ENCODE measurements around the gene MRPS6. TPM values are rescaled to one million over a fixed set of nuclear protein-coding genes. Genes with fewer than 3 reads are reported as not detected.

Gene MRPS6
- total and polyA plus RNA-seq, 2 experiments from 2014 or later = 13.7 to 83.9 TPM

DNA sequence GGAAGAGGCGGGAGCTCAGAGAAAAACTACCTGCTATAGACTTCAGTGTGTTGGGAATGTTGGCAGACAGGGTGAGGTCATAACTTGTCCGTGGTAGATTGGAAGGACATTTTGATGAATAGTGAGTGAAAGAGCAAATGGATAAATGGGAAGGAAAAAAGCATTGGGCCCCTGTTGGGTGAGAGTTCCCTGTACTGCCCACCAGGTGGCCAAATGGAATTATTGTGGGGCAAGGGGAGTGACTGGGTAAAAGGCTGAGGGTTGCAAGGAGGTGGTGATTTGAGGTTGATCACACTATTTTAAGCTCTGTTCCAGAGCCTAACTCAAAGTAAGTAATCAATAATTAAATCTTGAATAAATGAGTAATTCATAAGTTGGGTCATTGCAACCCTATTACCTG lies 60.4 kb downstream of the MRPS6 start:
- peaks cover 78% of the 10 kb centered on the region for H3K79me2 ChIP-seq (ENCODE audit: insufficient read depth)
- H3K9ac ChIP-seq = no peak overlapping the region
- H3F3A ChIP-seq (ENCODE audit: insufficient read depth) = peaks cover 34% of the 10 kb centered on the region
- no peak for TF ChIP-seq EZH2phosphoT487 (IDR thresholded peaks at IDR 0.05; ENCODE audit: insufficient read depth, low read depth)
- TF ChIP-seq EZH2 (IDR thresholded peaks at IDR 0.05; ENCODE audit: insufficient read depth, poor library complexity, severe bottlenecking) = no peak
- H3K36me3 ChIP-seq (ENCODE audit: low read depth) = no peaks in the 10 kb centered on the region
- no peaks in the 10 kb centered on the region for H3K9me3 ChIP-seq (ENCODE audit: low read depth)
- 97 to 100% methylated on average over 2 of the region's 2 CpGs for WGBS, 2 experiments (ENCODE audit: low coverage in 1 of 2, low lambda C conversion rate in 2 of 2, missing lambda C conversion rate in 2 of 2)
- H3K4me3 ChIP-seq = no peak overlapping the region
- H3K27me3 ChIP-seq (replicated peaks; ENCODE audit: insufficient read depth) = no peaks in the 10 kb centered on the region
- no peaks in the 10 kb centered on the region for H4K20me1 ChIP-seq (ENCODE audit: insufficient read depth)
- H3K4me2 ChIP-seq (ENCODE audit: unreplicated experiment) = no peak overlapping the region
- DNase-seq = no peak
- H3K9me2 ChIP-seq (ENCODE audit: insufficient read depth) = no peaks in the 10 kb centered on the region
- in situ Hi-C loops (cut with MboI) = no loop called here
- peaks cover 23% of the 10 kb centered on the region for H3K4me1 ChIP-seq (ENCODE audit: insufficient read depth)
- H2AFZ ChIP-seq = no peak overlapping the region
- H3K27ac ChIP-seq = no peak overlapping the region

DNA sequence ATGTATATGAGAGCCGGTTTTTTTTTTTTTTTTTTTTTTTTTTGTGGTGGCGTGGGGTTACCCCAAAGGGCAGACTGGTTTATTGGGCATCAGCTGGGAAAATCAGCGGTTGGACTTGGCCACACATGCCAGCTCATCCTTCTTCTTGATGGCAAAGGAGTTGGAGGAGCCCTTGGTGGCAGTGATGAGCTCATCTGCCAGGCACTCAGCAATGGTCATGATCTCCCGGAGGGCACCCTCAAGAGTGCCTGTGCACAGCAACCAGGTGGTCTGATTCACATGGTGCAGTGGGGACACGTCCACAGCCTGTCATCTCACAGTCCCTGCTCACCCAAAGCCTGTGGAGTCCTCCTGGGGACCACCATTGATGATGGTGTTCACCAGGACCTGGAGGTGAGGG lies 62.0 kb downstream of the MRPS6 start:
- Histone ChIP-seq H3K36me3 (ENCODE audit: low read depth) (no peaks in the 10 kb centered on the region), H2AFZ (no peak overlapping the region), H3K79me2 (ENCODE audit: insufficient read depth) (peaks cover 88% of the 10 kb centered on the region), H3K27ac (no peak overlapping the region), H3K9ac (no peak overlapping the region), H3K4me3 (no peak overlapping the region), H3K9me3 (ENCODE audit: low read depth) (no peaks in the 10 kb centered on the region), H3F3A (ENCODE audit: insufficient read depth) (peaks cover 19% of the 10 kb centered on the region), H3K4me1 (ENCODE audit: insufficient read depth) (peaks cover 8% of the 10 kb centered on the region), H3K4me2 (ENCODE audit: unreplicated experiment) (no peak overlapping the region), H4K20me1 (ENCODE audit: insufficient read depth) (no peaks in the 10 kb centered on the region), H3K27me3 (replicated peaks; ENCODE audit: insufficient read depth) (no peaks in the 10 kb centered on the region), H3K9me2 (ENCODE audit: insufficient read depth) (no peaks in the 10 kb centered on the region)
- no peak for DNase-seq
- 81 to 95% methylated on average over 5 of the region's 5 CpGs for WGBS, 2 experiments (ENCODE audit: low coverage in 1 of 2, low lambda C conversion rate in 2 of 2, missing lambda C conversion rate in 2 of 2)
- TF ChIP-seq EZH2 (IDR thresholded peaks at IDR 0.05; ENCODE audit: insufficient read depth, poor library complexity, severe bottlenecking) = no peak
- TF ChIP-seq EZH2phosphoT487 (IDR thresholded peaks at IDR 0.05; ENCODE audit: insufficient read depth, low read depth) = no peak
- in situ Hi-C loops (cut with MboI) = no loop called here

DNA sequence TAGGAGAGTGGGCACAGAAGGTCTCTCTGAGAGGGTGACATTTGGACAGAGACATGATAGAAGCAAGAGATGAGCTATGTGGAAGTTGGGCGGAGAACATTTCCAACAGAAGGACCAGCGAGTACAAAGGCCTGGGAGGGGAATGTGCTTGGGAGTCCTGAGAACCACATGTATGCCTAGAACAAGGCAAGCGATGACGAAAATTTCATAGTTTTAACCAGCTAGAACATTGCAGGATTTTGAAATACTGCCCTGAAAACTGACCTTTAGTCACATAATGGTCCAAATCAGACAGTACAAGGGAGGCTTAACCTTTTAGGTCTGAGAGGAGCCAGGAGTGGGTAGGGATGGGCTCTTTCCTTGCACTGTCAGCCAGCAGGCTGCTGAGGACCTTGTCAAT lies 68.0 kb downstream of the MRPS6 start:
- Histone ChIP-seq H3K4me2 (ENCODE audit: unreplicated experiment) (no peak overlapping the region), H3K4me3 (no peak overlapping the region), H3K9me2 (ENCODE audit: insufficient read depth) (no peaks in the 10 kb centered on the region), H3K27me3 (replicated peaks; ENCODE audit: insufficient read depth) (no peaks in the 10 kb centered on the region), H3K79me2 (ENCODE audit: insufficient read depth) (peaks cover 53% of the 10 kb centered on the region), H3K27ac (no peak overlapping the region), H3K9me3 (ENCODE audit: low read depth) (no peaks in the 10 kb centered on the region), H3K9ac (no peak overlapping the region), H3K4me1 (ENCODE audit: insufficient read depth) (no peaks in the 10 kb centered on the region), H3K36me3 (ENCODE audit: low read depth) (peaks cover 5% of the 10 kb centered on the region; the same call in 1 of the 2 replicates), H4K20me1 (ENCODE audit: insufficient read depth) (no peaks in the 10 kb centered on the region), H2AFZ (no peak overlapping the region), H3F3A (ENCODE audit: insufficient read depth) (no peaks in the 10 kb centered on the region)
- TF ChIP-seq EZH2phosphoT487 (IDR thresholded peaks at IDR 0.05; ENCODE audit: insufficient read depth, low read depth) (no peak), EZH2 (IDR thresholded peaks at IDR 0.05; ENCODE audit: insufficient read depth, poor library complexity, severe bottlenecking) (no peak)
- in situ Hi-C loops (cut with MboI) = no loop called here
- DNase-seq = no peak
- WGBS, 2 experiments (ENCODE audit: low coverage in 1 of 2, low lambda C conversion rate in 2 of 2, missing lambda C conversion rate in 2 of 2) = 84 to 90% methylated on average over 4 of the region's 4 CpGs

DNA sequence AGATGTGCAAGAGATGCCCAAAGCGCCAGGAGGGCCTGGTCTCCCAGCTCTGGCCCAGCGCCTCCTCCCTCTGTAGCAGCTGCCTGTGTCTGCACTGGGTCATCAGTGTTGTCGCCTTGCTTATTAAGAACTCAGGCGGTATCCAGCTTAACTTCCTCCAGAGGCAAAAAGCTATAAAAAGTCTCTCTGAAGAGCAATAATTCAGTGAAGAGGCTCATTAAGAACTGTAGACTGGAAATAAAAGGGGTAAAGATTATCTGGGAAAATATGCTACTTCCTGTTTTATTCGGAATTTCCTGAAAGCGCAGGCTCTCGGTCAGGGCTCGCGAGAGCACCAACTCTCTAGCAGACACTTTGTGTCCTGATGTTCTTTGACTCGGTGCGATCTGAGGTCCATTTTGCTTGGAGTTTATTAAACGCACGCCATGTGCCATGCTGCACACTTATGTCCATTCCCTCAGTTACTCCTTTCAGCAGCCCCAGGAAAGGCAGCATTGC lies 70.4 kb downstream of the MRPS6 start:
- no peaks in the 10 kb centered on the region for H3K4me1 ChIP-seq (ENCODE audit: insufficient read depth)
- WGBS, 2 experiments (ENCODE audit: low coverage in 1 of 2, low lambda C conversion rate in 2 of 2, missing lambda C conversion rate in 2 of 2) = 89 to 93% methylated on average over 13 of the region's 13 CpGs
- no peak for DNase-seq
- no peaks in the 10 kb centered on the region for H3K9me3 ChIP-seq (ENCODE audit: low read depth)
- no peaks in the 10 kb centered on the region for H3F3A ChIP-seq (ENCODE audit: insufficient read depth)
- TF ChIP-seq EZH2phosphoT487 (IDR thresholded peaks at IDR 0.05; ENCODE audit: insufficient read depth, low read depth) = no peak
- TF ChIP-seq EZH2 (IDR thresholded peaks at IDR 0.05; ENCODE audit: insufficient read depth, poor library complexity, severe bottlenecking) = no peak
- H3K79me2 ChIP-seq (ENCODE audit: insufficient read depth) = peaks cover 34% of the 10 kb centered on the region
- in situ Hi-C loops (cut with MboI) = no loop called here
- peaks cover 5% of the 10 kb centered on the region; the same call in 1 of the 2 replicates for H3K36me3 ChIP-seq (ENCODE audit: low read depth)
- H3K9ac ChIP-seq = no peak overlapping the region
- H3K4me2 ChIP-seq (ENCODE audit: unreplicated experiment) = no peak overlapping the region
- H2AFZ ChIP-seq = no peak overlapping the region
- no peak overlapping the region for H3K27ac ChIP-seq
- no peak overlapping the region for H3K4me3 ChIP-seq
- H3K9me2 ChIP-seq (ENCODE audit: insufficient read depth) = no peaks in the 10 kb centered on the region
- no peaks in the 10 kb centered on the region for H4K20me1 ChIP-seq (ENCODE audit: insufficient read depth)
- no peaks in the 10 kb centered on the region for H3K27me3 ChIP-seq (replicated peaks; ENCODE audit: insufficient read depth)

DNA sequence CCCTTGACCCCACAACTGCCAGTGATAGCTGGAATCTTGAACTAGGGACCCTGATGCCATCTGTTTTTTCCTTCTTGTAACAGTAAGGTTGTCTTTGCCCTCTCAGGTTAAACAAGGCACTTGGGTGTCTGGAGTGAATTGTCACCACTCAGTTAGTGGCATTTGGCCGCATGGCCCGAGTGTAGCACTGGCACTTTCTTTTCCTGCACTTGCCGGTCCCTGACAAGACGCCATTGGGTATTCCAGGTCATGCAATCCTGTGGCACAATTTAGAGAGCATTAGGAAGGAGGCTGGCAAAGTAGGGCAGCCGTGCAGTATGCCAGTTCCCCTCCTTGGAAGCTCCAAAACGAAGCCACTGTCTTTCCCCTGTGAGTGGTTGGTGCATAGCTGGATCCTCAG lies 70.8 kb downstream of the MRPS6 start:
- no peak for DNase-seq
- Histone ChIP-seq H3K4me1 (ENCODE audit: insufficient read depth) (no peaks in the 10 kb centered on the region), H3K9me3 (ENCODE audit: low read depth) (no peaks in the 10 kb centered on the region), H3K36me3 (ENCODE audit: low read depth) (peaks cover 5% of the 10 kb centered on the region; the same call in 1 of the 2 replicates), H4K20me1 (ENCODE audit: insufficient read depth) (no peaks in the 10 kb centered on the region), H3K9ac (no peak overlapping the region), H3F3A (ENCODE audit: insufficient read depth) (no peaks in the 10 kb centered on the region), H3K4me2 (ENCODE audit: unreplicated experiment) (no peak overlapping the region), H3K27me3 (replicated peaks; ENCODE audit: insufficient read depth) (no peaks in the 10 kb centered on the region), H3K79me2 (ENCODE audit: insufficient read depth) (peaks cover 33% of the 10 kb centered on the region), H3K9me2 (ENCODE audit: insufficient read depth) (no peaks in the 10 kb centered on the region), H2AFZ (no peak overlapping the region), H3K27ac (no peak overlapping the region), H3K4me3 (no peak overlapping the region)
- WGBS, 2 experiments (ENCODE audit: low coverage in 1 of 2, low lambda C conversion rate in 2 of 2, missing lambda C conversion rate in 2 of 2) = 98 to 99% methylated on average over 6 of the region's 6 CpGs
- TF ChIP-seq EZH2phosphoT487 (IDR thresholded peaks at IDR 0.05; ENCODE audit: insufficient read depth, low read depth) (no peak), EZH2 (IDR thresholded peaks at IDR 0.05; ENCODE audit: insufficient read depth, poor library complexity, severe bottlenecking) (no peak)
- in situ Hi-C loops (cut with MboI) = no loop called here
